Spinal cord (tissue), 10 donors: ENCODE data around the gene PRPF18. TPM values are rescaled to one million over a fixed set of nuclear protein-coding genes. Genes with fewer than 3 reads are reported as not detected.

Experiments
- DNase-seq, 6 donors: peaks; one replicate each; pipeline versions ENCODE4 v3.0.0 to v3.0.0-alpha.2; 2013 to 2015; ENCODE audit warnings: low spot score in 6 of 6, low read depth in 4 of 6
- H3K27ac ChIP-seq: one replicate; pipeline ENCODE4 v1.5.1; 2013; ENCODE audit warnings: low read depth, low read length, control low read depth
- H3K27me3 ChIP-seq: one replicate; pipeline ENCODE4 v1.6.1; 2013; ENCODE audit warnings: low read length; ENCODE audit not compliant: control insufficient read depth, insufficient read depth
- H3K36me3 ChIP-seq: one replicate; pipeline ENCODE4 v1.6.1; 2013; ENCODE audit warnings: low read length; ENCODE audit not compliant: control insufficient read depth, insufficient read depth
- H3K4me1 ChIP-seq: one replicate; pipeline ENCODE4 v1.6.1; 2013; ENCODE audit warnings: low read length; ENCODE audit not compliant: control insufficient read depth, insufficient read depth
- H3K4me3 ChIP-seq: one replicate; pipeline ENCODE4 v1.5.1; 2013; ENCODE audit warnings: low read depth, low read length, control low read depth
- H3K9me3 ChIP-seq: one replicate; pipeline ENCODE4 v1.6.1; 2013; ENCODE audit warnings: low read length; ENCODE audit not compliant: control insufficient read depth, insufficient read depth
- WGBS: methylation state at CpG from one replicate; pipeline ENCODE4 v1.1.5; 2013; ENCODE audit warnings: missing lambda C conversion rate; ENCODE audit not compliant: insufficient coverage; 5-methylcytosine and 5-hydroxymethylcytosine counted together
- polyA plus RNA-seq, 2 donors: library from polyadenylated mRNA; unstranded; fragments of 120-200 nt; gene quantifications; one replicate each; pipeline ENCODE4 v1.2.1, GENCODE V29; 2013; ENCODE audit not compliant: insufficient read length in 2 of 2
- total RNA-seq, 2 donors: library from RNA; depleted of rRNA in 1 of 2; stranded (reverse); fragments of 120-200 nt in 1 of 2; fragments of >200 nt in 1 of 2; gene quantifications; one replicate each; pipeline versions ENCODE4 v1.2.3 to v1.2.4, GENCODE V29; 2013 to 2014
- donor health status: healthy.

PRPF18 gene
- total and polyA plus RNA-seq, 4 donors: 17.8 to 34.7 (median 27.1) TPM

DNA sequence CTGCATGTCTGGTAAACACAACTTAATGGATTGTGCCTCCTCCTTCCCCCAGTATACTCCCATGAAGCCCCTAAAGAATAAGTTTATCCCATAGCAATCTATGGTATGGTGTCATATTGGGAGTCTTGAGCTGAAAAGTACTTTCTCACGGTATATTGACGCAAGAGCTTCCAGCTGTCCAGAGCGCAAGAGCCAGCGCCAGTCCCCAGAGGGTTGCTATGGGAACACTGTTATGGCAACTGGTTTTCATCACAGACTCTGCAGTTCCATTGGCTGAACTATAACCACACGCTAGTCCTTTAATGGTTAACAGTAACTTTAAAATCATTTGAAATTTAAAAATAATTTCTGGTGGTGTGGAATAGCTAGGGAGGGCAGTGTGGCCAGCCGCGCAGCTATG is 46.9 kb downstream of the PRPF18 start:
- DNase-seq: peak in 5 of 6 donors; percentile 36 to 85 (median 57)
- no peaks in the 10 kb centered on the region for H3K4me1 ChIP-seq

DNA sequence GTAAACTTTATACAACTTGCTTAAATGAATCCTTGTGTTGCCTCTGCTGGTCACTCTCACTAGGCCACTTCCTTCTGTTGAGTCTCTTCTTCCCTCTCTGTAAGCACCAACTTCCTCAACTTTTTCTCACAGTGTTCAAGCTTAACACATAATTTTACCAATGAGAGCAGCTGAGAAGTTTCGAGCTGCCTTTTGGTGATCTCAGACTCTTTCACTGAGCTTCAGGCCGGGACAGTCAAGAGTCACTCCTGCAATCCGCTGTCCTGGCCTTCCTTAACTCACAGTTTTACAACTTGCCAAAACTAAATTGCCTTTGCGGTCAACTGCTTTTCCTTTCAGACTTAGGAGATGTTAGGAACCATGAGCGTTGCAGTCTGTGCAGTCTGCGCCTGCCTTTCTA is 47.4 kb downstream of the PRPF18 start:
- Histone ChIP-seq H3K27ac (peak overlapping the region; percentile 18), H3K4me1 (no peaks in the 10 kb centered on the region), H3K4me3 (no peak overlapping the region), H3K9me3 (no peaks in the 10 kb centered on the region), H3K27me3 (no peaks in the 10 kb centered on the region), H3K36me3 (peaks cover 9% of the 10 kb centered on the region)
- DNase-seq: no peak
- 68% methylated on average over 4 of the region's 6 CpGs for WGBS

More for the DNA sequence above, 46.9 kb downstream of the PRPF18 start:
- 60% methylated on average over 1 of the region's 7 CpGs for WGBS
- peak overlapping the region; percentile 18 for H3K27ac ChIP-seq
- no peaks in the 10 kb centered on the region for H3K9me3 ChIP-seq
- no peak overlapping the region for H3K4me3 ChIP-seq
- no peaks in the 10 kb centered on the region for H3K27me3 ChIP-seq
- H3K36me3 ChIP-seq: peaks cover 9% of the 10 kb centered on the region

DNA sequence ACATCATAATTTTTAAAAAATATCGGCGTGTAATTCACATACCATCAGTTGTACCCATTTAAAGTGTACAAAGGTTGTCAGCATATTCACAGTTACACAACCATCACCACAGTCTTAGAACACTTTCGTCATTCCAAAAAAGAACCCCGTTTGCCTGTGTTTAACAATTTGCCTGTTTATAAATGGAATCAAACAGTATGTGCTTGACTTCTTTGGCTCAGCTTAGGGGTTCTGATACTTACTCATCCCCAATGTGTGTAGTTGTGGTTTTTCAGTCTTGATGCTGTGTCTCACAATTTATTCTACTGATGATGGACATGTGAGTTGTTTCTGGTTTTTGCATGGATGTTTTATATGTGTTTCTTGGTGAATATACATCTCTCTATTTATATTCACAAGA is 50.0 kb downstream of the PRPF18 start:
- WGBS: 83% methylated on average over 1 of the region's 4 CpGs
- Histone ChIP-seq H3K9me3 (no peaks in the 10 kb centered on the region), H3K27me3 (no peaks in the 10 kb centered on the region), H3K36me3 (peaks cover 2% of the 10 kb centered on the region), H3K4me3 (no peak overlapping the region), H3K27ac (no peak overlapping the region), H3K4me1 (no peaks in the 10 kb centered on the region)
- DNase-seq: no peak

- Histone ChIP-seq H3K27me3 (no peaks in the 10 kb centered on the region), H3K4me3 (no peak overlapping the region), H3K36me3 (peaks cover 2% of the 10 kb centered on the region), H3K27ac (no peak overlapping the region), H3K9me3 (no peaks in the 10 kb centered on the region), H3K4me1 (no peaks in the 10 kb centered on the region)
- no peak for DNase-seq
- WGBS: no CpG with 5 or more reads among the region's 1 CpG
Observed at GRCh38 chr10:13637303-13637856, 50.6 kb downstream of the PRPF18 start.

- 91% methylated on average over 4 of the region's 5 CpGs for WGBS
Observed at GRCh38 chr10:13637894-13638293, 51.1 kb downstream of the PRPF18 start.

GRCh38 chr10:13642293-13642692 is 55.5 kb downstream of the PRPF18 start:
- no CpG with 5 or more reads among the region's 2 CpGs for whole genome bisulfite sequencing
- DNase-seq: no peak
- no peaks in the 10 kb centered on the region for H3K4me1 ChIP-seq

More at GRCh38 chr10:13637894-13638293, 51.1 kb downstream of the PRPF18 start:
- Histone ChIP-seq H3K4me1 (no peaks in the 10 kb centered on the region), H3K9me3 (no peaks in the 10 kb centered on the region), H3K4me3 (no peak overlapping the region), H3K27ac (no peak overlapping the region), H3K27me3 (no peaks in the 10 kb centered on the region), H3K36me3 (peaks cover 2% of the 10 kb centered on the region)
- no peak for DNase-seq

GRCh38 chr10:13643016-13643415 is 56.3 kb downstream of the PRPF18 start:
- Histone ChIP-seq H3K27ac (no peak overlapping the region), H3K4me1 (no peaks in the 10 kb centered on the region), H3K4me3 (no peak overlapping the region), H3K9me3 (no peaks in the 10 kb centered on the region), H3K27me3 (no peaks in the 10 kb centered on the region), H3K36me3 (peaks cover 30% of the 10 kb centered on the region)
- 65% methylated on average over 4 of the region's 7 CpGs for WGBS
- DNase-seq: peak in 1 of 6 donors; percentile 47

More at GRCh38 chr10:13642293-13642692, 55.5 kb downstream of the PRPF18 start:
- Histone ChIP-seq H3K36me3 (peaks cover 26% of the 10 kb centered on the region), H3K9me3 (no peaks in the 10 kb centered on the region), H3K27me3 (no peaks in the 10 kb centered on the region), H3K27ac (no peak overlapping the region), H3K4me3 (no peak overlapping the region)

DNA sequence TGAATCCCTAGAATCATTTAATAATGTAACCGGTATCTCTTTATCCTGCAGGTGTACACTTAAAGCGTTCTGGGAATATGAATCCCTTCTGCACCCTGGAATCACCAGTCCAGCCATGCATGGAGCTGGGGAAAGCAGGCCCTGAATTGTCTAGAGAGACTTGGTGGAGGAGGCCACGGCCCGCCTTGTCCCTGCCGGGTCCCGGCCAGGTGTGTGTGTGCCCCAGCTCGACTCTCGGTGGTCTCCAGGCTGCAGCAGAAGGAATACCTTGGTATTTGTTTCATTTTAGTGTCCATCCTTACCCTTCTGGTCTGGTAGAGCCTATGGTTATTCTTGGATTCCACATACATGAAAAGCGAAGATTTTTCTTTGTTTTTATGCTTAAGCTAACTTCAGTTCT is 58.1 kb downstream of the PRPF18 start:
- 96% methylated on average over 4 of the region's 9 CpGs for WGBS
- no peaks in the 10 kb centered on the region for H3K27me3 ChIP-seq
- no peaks in the 10 kb centered on the region for H3K9me3 ChIP-seq
- no peak overlapping the region for H3K27ac ChIP-seq
- H3K4me1 ChIP-seq: no peaks in the 10 kb centered on the region
- H3K4me3 ChIP-seq: no peak overlapping the region
- peaks cover 34% of the 10 kb centered on the region for H3K36me3 ChIP-seq
- DNase-seq: no peak

- H3K36me3 ChIP-seq: peaks cover 67% of the 10 kb centered on the region
- no peaks in the 10 kb centered on the region for H3K9me3 ChIP-seq
- DNase-seq: no peak
- no peaks in the 10 kb centered on the region for H3K4me1 ChIP-seq
- no peak overlapping the region for H3K27ac ChIP-seq
- no peaks in the 10 kb centered on the region for H3K27me3 ChIP-seq
- WGBS: 87% methylated on average over 8 of the region's 12 CpGs
- no peak overlapping the region for H3K4me3 ChIP-seq
Observed at GRCh38 chr10:13648425-13648824, 61.7 kb downstream of the PRPF18 start.

GRCh38 chr10:13649844-13650520 is 63.2 kb downstream of the PRPF18 start:
- DNase-seq: peak in 1 of 6 donors; percentile 54
- WGBS: 100% methylated on average over 1 of the region's 5 CpGs
- H3K27me3 ChIP-seq: no peaks in the 10 kb centered on the region
- H3K27ac ChIP-seq: no peak overlapping the region
- no peaks in the 10 kb centered on the region for H3K4me1 ChIP-seq
- no peak overlapping the region for H3K4me3 ChIP-seq
- no peaks in the 10 kb centered on the region for H3K9me3 ChIP-seq
- peaks cover 79% of the 10 kb centered on the region for H3K36me3 ChIP-seq
